Transverse colon (tissue), 4 donors: ENCODE data around the gene CSNK2A1.
A peak's percentile ranks its signal among the peaks of the same experiment; 100 is the strongest.

Experiments used
- EP300 ChIP-seq: sonication (generic); formaldehyde crosslinking; IDR thresholded peaks from one replicate; pipeline ENCODE4 v1.6.1; 2017; ENCODE audit warnings: antibody characterized with exemption, low read depth
- POLR2AphosphoS5 ChIP-seq, 3 donors: sonication (generic); formaldehyde crosslinking; IDR thresholded peaks; one replicate each; pipeline ENCODE4 v1.6.1; 2016; ENCODE audit warnings: antibody characterized with exemption in 3 of 3
- TF ChIP-seq, protein P1 (sequence below), 5 experiments: fragments of 200-600 bp in 3 of 5; fragments of 450-650 bp in 2 of 5; sonication (generic) in 3 of 5; IDR thresholded peaks; 1 replicate in 2 of 5; 2 replicates in 3 of 5; pipeline ENCODE4 v1.5.1; 2016 to 2017; ENCODE audit warnings: antibody characterized with exemption in 5 of 5, inconsistent platforms in 3 of 5, mild to moderate bottlenecking in 2 of 5, moderate library complexity in 1 of 5

DNA sequence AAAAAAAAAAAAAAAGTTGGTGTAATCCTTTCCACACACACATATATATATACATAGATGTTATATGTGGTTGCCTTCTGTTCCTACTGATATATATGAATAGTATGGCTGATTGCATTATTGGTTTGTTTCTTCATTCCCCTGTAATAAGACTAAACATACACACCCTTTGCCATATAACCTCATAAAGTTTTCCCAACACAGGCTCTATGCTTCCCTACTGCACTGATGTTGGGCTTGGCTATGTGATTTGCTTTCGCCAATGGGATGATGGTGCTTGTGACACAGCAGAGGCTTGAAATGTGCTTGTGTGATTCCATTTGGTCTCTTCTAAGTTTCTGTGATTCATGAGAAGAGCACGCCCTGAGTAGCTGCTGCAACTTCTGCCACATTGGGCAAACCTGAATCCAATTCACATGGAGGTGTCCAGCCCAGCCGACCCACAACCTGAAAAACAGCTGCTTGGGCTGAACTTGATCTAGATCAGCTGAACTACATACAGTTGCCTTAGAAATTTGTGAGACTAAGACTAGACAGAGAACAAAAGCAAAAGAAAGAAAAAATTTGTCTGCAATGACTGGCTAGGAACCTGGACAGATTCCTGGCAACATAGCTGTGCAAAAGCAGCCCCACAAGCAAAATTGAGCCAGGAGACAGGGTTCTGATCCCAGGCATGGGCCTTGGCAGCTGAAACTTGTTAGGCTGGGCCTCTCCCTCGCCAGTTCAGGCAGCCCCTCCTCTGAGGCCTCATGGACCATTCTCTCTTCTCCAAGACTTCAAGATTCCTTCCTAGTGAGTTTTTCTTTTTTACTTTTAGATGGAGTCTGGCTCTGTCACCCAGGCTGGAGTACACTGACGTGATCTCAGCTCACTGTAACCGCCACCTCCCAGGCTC is 67.9 kb downstream of the CSNK2A1 start:
- peak in 1 of 3 donors; percentile 10 for TF ChIP-seq POLR2AphosphoS5 (IDR thresholded peaks at IDR 0.05)
- no peak for TF ChIP-seq EP300
- TF ChIP-seq, protein P1, sequence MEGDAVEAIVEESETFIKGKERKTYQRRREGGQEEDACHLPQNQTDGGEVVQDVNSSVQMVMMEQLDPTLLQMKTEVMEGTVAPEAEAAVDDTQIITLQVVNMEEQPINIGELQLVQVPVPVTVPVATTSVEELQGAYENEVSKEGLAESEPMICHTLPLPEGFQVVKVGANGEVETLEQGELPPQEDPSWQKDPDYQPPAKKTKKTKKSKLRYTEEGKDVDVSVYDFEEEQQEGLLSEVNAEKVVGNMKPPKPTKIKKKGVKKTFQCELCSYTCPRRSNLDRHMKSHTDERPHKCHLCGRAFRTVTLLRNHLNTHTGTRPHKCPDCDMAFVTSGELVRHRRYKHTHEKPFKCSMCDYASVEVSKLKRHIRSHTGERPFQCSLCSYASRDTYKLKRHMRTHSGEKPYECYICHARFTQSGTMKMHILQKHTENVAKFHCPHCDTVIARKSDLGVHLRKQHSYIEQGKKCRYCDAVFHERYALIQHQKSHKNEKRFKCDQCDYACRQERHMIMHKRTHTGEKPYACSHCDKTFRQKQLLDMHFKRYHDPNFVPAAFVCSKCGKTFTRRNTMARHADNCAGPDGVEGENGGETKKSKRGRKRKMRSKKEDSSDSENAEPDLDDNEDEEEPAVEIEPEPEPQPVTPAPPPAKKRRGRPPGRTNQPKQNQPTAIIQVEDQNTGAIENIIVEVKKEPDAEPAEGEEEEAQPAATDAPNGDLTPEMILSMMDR (IDR thresholded peaks at IDR 0.05): no peak
